ENCODE measurements around the gene SNX33.
"Not testable (repeated sequence)": the region's sequence is repeated elsewhere in the genome, so short reads cannot be mapped to it uniquely, and the experiment has no call there.

Gene SNX33

DNA sequence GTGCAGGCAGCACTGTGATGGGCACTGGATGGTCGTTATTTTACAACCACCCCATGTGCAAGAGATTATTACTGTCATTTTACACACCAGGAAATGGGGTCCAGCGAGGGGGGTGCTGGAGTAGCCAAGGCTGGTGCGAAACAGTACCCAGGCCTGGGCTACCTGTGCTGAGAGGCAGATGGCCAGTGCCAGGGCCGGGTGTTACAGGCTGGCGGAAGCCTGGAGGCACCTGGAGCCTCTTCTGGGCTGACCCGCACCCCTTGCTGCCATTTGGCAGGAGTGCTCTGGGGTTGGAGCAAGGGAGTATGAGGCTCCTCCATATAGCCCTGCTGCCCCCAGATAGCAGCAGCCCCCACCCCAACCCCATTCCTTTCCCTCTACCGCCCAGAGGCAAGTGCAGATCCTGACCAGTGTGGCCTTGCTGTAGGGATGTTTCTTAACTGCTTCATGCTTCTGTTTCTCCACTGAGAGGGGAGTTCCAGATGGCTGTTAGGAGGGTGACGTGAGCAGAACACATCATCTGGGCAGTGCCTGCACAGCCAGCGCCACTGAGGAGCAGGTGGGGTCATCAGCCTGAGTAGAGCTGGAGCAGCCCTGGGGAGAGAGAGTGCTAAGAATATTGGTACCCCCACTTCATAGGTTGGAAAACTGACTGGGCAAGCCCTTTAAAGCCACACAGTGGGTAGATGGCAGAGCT, 15.3 kb downstream of the SNX33 start:
- no peak for DNase-seq (ENCODE audit: low read depth)

- no peak for DNase-seq (ENCODE audit: low read depth)
Measured at GRCh38 chr15:75663931-75664421, 16.3 kb downstream of the SNX33 start.

DNA sequence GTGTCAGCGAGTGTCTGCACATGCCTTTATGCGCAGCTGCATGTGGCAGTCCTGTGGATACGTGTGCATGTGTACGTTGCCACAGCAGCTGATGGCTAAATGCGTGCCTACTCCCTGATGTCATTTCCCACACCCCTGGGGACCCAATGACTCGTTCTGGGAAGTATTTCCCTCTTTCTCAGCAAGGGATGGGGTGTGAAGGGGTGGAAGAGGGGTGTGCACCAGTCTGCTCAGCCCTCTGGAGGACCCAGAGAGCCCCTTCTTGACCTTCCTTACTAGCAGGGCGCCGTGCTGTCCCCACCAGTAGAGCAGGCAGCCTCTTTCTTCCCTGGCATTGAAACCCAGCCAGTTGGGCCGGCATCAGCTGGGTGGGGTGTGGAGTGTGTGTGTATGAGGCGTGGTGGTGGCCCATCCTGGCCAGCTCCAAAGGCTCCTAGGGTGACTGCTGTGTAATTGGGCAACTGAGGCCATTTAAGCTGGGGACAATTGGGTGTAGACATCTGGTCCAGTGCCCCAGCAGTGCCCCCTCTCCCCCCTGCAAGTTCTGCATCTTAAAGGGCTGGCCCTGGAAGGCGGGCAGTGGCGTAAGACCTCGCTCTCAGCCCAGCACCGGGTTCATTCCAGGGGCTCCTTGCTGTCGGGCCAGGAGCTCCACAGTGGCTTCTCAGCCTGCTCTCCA, 19.2 kb downstream of the SNX33 start:
- DNase-seq (ENCODE audit: low read depth) = no peak

DNA sequence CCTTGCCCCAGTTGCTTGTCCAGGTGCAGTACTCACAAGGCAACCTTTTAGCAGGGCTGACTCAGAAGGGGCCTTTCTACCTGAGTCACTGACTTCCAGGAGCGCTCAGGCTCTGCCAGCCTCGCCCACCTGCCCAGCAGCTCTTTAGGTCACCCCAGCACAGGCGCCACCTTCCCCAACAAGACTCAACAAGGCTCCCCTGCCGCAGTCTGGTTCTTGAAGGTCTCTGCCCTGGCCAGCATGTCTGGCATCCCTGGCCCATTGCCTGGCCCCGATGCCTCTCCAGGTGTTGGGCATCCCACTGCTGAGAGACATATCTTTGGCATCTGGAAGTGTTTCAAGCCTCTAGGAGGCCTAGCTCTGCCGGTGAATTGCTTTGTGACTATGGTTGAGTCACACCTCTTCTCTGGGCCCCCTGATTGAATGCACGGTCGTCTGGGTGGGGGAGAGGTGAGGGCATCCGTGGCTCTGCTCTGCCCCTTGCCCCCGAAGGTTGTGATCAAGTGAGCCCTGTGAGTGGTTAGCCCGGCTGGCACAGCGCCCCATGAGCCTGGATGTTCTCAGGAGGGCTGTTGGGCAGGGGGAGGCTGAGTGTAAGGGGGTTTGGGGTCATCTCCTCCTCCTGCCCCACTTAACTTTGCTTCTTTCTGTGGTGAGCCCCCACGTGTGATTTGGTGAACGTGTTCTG, 21.6 kb downstream of the SNX33 start:
- DNase-seq (ENCODE audit: low read depth) = no peak

- DNase-seq (ENCODE audit: low read depth) = no peak
Measured at GRCh38 chr15:75669879-75670212, 22.1 kb downstream of the SNX33 start.

DNA sequence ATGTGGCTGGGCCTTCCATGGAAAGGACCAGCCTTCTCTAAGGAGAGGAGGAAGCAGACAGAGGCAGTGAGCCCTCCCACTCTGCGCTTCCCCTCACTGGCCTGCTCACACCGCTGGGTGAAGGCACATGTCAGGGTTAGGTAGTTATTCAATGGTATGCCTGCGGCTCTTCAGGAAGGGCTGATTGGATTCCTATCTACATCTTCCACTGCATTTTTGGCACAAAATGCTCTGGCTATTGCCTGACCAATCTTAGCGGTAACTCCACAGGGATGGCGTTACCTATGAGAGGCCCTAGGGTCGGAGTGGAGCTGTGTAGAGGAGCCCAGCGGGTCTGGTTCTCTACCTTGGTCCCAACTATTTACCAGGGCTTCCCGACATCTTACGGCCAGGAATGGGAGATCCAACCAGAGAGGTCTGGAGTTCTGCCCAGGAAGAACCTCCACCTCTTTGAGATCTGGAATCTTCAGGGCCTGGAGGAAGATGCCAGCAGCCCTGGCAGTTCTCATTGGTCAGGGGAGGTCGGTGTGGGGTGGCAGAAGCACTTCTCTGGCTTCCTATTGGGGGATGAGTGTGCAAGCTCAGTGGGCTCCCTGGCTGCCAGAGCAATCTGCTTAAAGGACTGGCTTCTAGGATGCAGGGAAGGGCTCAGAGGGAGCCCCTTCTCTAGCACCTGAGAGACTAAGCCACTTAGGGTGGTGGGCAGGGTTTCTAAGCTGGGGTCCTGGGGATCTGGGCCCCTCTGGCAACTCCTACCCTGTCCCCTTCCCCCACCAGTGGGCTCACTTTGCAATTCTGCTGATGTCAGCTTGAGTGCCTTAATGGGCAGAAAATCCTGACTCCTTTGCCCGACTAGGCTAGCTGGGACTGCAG, 24.3 kb downstream of the SNX33 start:
- no peak for DNase-seq (ENCODE audit: low read depth)

DNA sequence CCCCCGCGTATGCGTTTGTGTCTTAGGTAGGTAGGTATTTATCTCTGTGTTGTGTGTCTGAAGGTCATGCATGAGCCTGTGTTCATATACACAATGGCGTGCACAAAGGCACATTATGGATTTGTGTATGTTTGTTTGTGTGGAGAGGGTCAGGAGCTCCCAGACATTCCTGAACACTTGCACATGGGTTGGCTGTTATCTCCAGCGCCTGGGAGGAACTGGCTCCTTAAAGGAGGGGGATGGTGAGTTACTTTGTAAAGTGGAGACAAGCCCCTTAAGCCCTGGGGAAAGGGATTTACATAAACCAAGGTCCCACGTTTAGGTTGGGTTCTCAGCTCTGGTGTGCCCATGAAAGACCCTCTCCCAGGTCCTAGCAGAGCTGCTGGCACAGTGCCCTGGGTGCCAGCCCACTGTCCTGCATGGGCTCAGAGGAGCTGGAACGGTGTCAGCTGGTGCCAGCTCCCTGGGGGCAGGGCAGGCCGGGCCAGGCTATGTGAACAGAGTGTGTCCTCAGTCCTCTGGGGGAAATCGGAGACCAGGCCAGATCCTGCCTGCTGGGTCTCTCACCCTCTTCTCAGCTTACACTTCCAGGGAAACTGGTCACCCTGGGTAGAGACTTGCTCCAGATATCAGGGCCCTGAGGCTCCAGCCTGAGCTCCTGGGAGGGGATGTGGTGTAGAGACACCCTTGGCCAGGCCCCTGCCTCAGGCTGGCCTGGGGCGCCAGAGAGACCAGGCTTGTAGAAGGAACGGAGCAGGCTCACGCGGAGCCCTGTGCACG, 25.1 kb downstream of the SNX33 start:
- DNase-seq (ENCODE audit: low read depth) = no peak

DNA sequence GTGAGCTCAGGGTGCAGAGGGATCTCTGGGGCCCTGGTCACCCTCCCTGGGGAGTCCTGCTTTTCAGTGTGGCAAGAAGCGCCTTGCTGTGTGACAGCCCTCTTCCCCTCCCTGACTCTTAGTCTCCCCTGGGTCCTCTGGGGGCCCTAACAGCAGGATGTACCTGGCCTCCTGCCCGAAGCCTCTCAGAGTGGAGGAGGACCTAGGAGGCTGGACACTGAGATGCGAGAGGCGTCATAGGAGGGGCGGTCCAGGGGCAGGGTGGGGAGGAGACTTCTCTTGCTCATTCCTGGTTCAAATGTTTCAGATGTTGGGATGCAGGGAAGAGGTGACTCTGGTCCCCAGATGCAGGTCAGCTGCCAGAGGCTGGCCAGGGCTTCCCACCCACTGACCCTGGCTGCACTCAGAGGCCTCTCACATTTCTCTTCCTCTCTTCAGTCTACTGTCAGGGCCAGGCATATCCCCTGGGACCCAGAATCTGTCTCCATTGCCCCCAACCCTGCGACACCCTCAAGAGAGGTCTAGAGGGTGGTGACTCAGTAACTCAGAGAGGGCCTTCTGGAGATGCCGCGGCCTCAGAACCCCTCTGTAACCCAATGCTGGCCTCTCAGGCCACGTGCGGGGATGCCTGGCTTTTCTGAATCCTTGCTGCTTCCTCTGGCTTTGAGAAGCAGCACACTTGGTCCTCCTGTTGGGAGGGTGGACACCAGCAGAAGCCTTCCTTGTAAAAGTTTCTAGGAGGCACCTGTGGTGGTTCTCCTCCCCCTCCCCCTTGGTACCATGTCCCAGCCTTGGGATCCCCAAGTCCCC, 25.9 kb downstream of the SNX33 start:
- DNase-seq (ENCODE audit: low read depth) = no peak

GRCh38 chr15:75674366-75674765, 26.7 kb downstream of the SNX33 start:
- DNase-seq (ENCODE audit: low read depth) = no peak

GRCh38 chr15:75675579-75676404, 28.1 kb downstream of the SNX33 start:
- no peak for DNase-seq (ENCODE audit: low read depth)

DNA sequence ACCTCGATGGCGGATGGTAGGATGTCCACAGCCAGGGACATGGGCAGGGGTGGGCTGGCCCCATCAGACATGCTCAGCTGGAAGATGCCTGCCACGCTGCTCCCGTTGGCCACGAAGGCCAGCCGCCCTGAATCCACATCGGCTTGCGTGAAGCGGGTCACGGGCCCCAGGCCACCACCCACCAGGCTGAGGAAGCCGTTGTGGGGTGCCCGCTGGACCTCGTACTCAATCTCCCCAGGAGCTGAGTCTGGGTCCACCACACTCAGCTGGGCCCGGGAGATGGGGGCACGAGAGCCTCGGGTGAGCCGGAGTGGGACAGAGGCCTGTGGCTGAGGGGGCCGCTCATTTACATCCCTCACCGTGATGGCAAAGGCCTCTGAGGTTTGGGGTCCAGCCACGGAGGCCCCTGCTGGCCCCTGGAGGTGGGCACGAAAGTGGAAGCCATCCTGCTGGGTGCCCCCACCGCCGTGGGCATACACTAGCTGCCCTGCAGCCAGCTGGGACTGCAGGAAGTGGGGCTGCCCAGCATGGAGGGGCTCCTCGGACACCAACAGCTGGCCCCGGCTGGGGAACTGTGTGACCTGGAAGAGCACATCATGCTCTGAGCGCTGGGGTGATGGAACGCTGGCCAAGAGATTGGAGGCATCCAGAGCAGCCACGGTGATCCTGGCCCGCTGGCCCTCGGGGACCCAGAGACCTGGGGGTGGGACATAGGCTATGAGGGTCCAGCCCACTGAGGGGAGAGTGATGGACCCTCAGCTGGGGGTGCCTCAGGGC, 29.2 kb downstream of the SNX33 start:
- DNase-seq (ENCODE audit: low read depth) = no peak

- DNase-seq (ENCODE audit: low read depth) = no peak
Measured at GRCh38 chr15:75677465-75678323, 30.0 kb downstream of the SNX33 start.

- not testable (repeated sequence) for DNase-seq (ENCODE audit: low read depth)
Measured at GRCh38 chr15:75678324-75678690, 30.6 kb downstream of the SNX33 start.

GRCh38 chr15:75680007-75680789, 32.5 kb downstream of the SNX33 start:
- DNase-seq (ENCODE audit: low read depth) = no peak

DNA sequence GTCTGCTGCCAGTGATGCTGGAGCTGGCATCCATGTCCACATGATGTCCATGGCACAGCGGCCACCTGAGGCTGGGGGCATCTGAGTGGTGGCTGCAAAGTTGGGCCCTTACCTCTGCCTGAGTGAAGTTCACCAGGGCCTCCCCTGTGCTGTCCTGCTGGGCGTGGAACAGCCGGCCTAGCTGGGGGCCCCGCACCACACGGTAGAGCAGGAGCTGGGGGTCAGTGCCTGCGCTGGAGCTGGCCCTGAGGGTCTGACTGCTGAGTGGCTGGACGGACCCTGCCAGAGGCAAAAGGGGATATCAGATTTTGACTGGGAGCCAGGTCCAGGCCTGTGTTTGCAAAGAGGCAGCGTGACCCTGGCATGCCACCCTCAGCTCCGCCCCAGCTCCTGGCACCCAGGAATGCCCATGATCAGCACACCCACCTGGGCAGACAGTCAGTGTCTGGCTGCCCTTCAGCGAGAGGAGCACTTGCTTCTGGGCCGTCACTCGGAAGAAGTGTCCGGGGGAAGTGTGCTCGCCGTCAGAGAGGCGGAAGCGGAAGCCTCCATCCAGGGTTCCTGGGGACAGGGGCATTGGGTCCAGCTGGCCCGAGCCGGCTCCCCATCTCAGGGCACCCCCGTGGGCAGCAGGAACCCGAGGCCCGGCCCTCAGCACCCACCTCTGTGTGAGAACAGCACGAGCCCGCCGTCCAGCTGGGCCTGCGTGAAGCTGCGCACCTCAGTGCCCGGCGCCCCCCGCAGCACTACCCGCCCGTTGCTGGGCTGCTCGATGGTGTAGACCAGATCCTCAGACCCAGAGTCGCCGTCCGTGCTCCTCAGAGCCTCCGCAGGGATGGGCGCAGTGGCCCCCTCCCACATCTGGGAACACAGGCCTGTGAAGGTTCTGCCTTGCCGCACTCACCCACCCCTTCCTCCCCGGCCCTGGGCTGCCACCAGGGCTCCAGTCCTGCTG, 34.7 kb downstream of the SNX33 start:
- DNase-seq (ENCODE audit: low read depth) = no peak
